22Rv1 (cell line): Measurements from ENCODE around the gene RFWD3.

ENCODE experiments used
- ZFX ChIP-seq: fragments of 450-650 bp; IDR thresholded peaks from 2 replicates; pipeline ENCODE4 v1.6.1; 2017; ENCODE audit warnings: antibody characterized with exemption, borderline replicate concordance
- TF ChIP-seq, protein P1 (sequence below): fragments of 450-650 bp; IDR thresholded peaks from 2 replicates; pipeline ENCODE4 v1.5.1; 2017; ENCODE audit warnings: mild to moderate bottlenecking

DNA sequence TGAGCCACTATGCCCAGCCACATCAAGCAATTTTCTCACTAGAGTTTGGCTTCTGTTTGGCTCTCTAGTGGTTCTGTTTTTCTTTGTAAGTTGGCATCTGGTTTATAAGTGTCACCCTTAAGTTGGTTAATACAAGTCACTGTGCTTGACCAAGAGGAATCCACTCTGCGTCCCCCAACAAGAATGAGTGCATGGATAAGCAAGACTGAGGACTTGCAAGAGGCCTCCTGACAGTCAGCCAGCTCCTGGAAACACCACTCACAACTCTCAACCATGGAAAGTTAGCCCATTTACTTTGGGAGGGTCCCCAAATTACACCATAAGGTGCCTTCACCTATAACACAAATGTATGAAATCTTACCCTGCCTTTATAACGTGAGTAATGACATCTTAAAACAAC is 7.6 kb downstream of the RFWD3 start:
- TF ChIP-seq, protein P1, sequence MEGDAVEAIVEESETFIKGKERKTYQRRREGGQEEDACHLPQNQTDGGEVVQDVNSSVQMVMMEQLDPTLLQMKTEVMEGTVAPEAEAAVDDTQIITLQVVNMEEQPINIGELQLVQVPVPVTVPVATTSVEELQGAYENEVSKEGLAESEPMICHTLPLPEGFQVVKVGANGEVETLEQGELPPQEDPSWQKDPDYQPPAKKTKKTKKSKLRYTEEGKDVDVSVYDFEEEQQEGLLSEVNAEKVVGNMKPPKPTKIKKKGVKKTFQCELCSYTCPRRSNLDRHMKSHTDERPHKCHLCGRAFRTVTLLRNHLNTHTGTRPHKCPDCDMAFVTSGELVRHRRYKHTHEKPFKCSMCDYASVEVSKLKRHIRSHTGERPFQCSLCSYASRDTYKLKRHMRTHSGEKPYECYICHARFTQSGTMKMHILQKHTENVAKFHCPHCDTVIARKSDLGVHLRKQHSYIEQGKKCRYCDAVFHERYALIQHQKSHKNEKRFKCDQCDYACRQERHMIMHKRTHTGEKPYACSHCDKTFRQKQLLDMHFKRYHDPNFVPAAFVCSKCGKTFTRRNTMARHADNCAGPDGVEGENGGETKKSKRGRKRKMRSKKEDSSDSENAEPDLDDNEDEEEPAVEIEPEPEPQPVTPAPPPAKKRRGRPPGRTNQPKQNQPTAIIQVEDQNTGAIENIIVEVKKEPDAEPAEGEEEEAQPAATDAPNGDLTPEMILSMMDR: no peak
- TF ChIP-seq ZFX: no peak
